Mesothelial cell of epicardium (in vitro differentiated cells): ENCODE data around the gene ATXN7L1. TPM values are rescaled to one million over a fixed set of nuclear protein-coding genes. Genes with fewer than 3 reads are reported as not detected.

Source experiments
- DNase-seq, 2 experiments: peaks; one replicate each; pipeline ENCODE4 v3.0.0; 2021; ENCODE audit warnings: low spot score in 2 of 2; ENCODE audit not compliant: unreplicated experiment in 2 of 2
- H3K27ac Mint-ChIP-seq: 2 replicates; pipeline ENCODE4 v1.8.0; 2021; ENCODE audit warnings: mixed read lengths
- H3K27me3 Mint-ChIP-seq: 2 replicates; pipeline ENCODE4 v1.8.0; 2021; ENCODE audit warnings: low read depth, mixed read lengths
- H3K36me3 Mint-ChIP-seq: 2 replicates; pipeline ENCODE4 v1.8.0; 2021; ENCODE audit warnings: mixed read lengths
- H3K4me1 Mint-ChIP-seq: 2 replicates; pipeline ENCODE4 v1.8.0; 2021; ENCODE audit warnings: mixed read lengths
- H3K4me3 Mint-ChIP-seq: 2 replicates; pipeline ENCODE4 v1.8.0; 2021; ENCODE audit warnings: mild to moderate bottlenecking, moderate library complexity, mixed read lengths
- H3K9me3 Mint-ChIP-seq: 2 replicates; pipeline ENCODE4 v1.8.0; 2021; ENCODE audit warnings: mixed read lengths
- CTCF ChIP-seq: fragments of 200-600 bp; sonication (generic); IDR thresholded peaks from one replicate; pipeline ENCODE4 v1.5.0; 2021; ENCODE audit warnings: antibody characterized with exemption; ENCODE audit not compliant: unreplicated experiment
- total RNA-seq: library from RNA; stranded (reverse); gene quantifications from 3 replicates; pipeline ENCODE4 v1.2.1, GENCODE V29; 2021

ATXN7L1 gene
- total RNA-seq, 1 donor from 2014 or later: 18.0 TPM

- Mint-ChIP-seq H3K4me1 (peaks cover 12% of the 10 kb centered on the region), H3K9me3 (no peaks in the 10 kb centered on the region), H3K27me3 (no peaks in the 10 kb centered on the region), H3K27ac (no peak overlapping the region), H3K4me3 (no peak overlapping the region), H3K36me3 (no peaks in the 10 kb centered on the region)
- no peak for DNase-seq
- no peak for TF ChIP-seq CTCF
These were observed 60.0 kb downstream of the ATXN7L1 start for GRCh38 chr7:105816266-105816843.

- no peak for TF ChIP-seq CTCF
- DNase-seq: no peak
These were observed 60.8 kb downstream of the ATXN7L1 start for GRCh38 chr7:105815576-105815975.

GRCh38 chr7:105814481-105814880 lies 61.9 kb downstream of the ATXN7L1 start:
- peaks cover 12% of the 10 kb centered on the region for H3K4me1 Mint-ChIP-seq
- no peaks in the 10 kb centered on the region for H3K27me3 Mint-ChIP-seq
- no peak overlapping the region for H3K27ac Mint-ChIP-seq
- peaks cover 3% of the 10 kb centered on the region for H3K9me3 Mint-ChIP-seq
- H3K4me3 Mint-ChIP-seq: no peak overlapping the region
- DNase-seq: no peak
- peaks cover 4% of the 10 kb centered on the region for H3K36me3 Mint-ChIP-seq
- no peak for TF ChIP-seq CTCF

More at GRCh38 chr7:105815576-105815975, 60.8 kb downstream of the ATXN7L1 start:
- Mint-ChIP-seq H3K4me1 (peaks cover 12% of the 10 kb centered on the region), H3K9me3 (no peaks in the 10 kb centered on the region), H3K27ac (no peak overlapping the region), H3K36me3 (no peaks in the 10 kb centered on the region), H3K27me3 (no peaks in the 10 kb centered on the region), H3K4me3 (no peak overlapping the region)

GRCh38 chr7:105811189-105811847 lies 65.1 kb downstream of the ATXN7L1 start:
- H3K4me3 Mint-ChIP-seq: no peak overlapping the region
- DNase-seq: no peak
- H3K36me3 Mint-ChIP-seq: peaks cover 4% of the 10 kb centered on the region
- peaks cover 13% of the 10 kb centered on the region for H3K4me1 Mint-ChIP-seq
- TF ChIP-seq CTCF: no peak
- no peaks in the 10 kb centered on the region for H3K27me3 Mint-ChIP-seq
- peaks cover 3% of the 10 kb centered on the region for H3K9me3 Mint-ChIP-seq
- no peak overlapping the region for H3K27ac Mint-ChIP-seq

- Mint-ChIP-seq H3K36me3 (peaks cover 4% of the 10 kb centered on the region), H3K9me3 (peaks cover 3% of the 10 kb centered on the region), H3K4me1 (peaks cover 10% of the 10 kb centered on the region), H3K27ac (no peak overlapping the region), H3K27me3 (no peaks in the 10 kb centered on the region), H3K4me3 (no peak overlapping the region)
- TF ChIP-seq CTCF: no peak
- DNase-seq: no peak
These were observed 65.8 kb downstream of the ATXN7L1 start for GRCh38 chr7:105810556-105810955.
